ENCODE data around the gene NYAP2. TPM values are rescaled to one million over a fixed set of nuclear protein-coding genes. Genes with fewer than 3 reads are reported as not detected.

The NYAP2 gene
- total RNA-seq, 4 donors from 2014 or later, result 0.09 to 0.61 (median 0.18) TPM; not detected in 1

- 70 to 88% methylated on average over 2 of the region's 2 CpGs for WGBS, 2 donors
- intact Hi-C loops (cut with DNase I), result no loop called here
- H3K36me3 ChIP-seq, result no peaks in the 10 kb centered on the region
Observed at GRCh38 chr2:225422145-225422544, 22.6 kb downstream of the NYAP2 start.

GRCh38 chr2:225425284-225425683 lies 25.8 kb downstream of the NYAP2 start:
- H3K36me3 ChIP-seq, result no peaks in the 10 kb centered on the region
- no peaks in the 10 kb centered on the region for H3K27me3 ChIP-seq
- no peaks in the 10 kb centered on the region for H3K4me1 ChIP-seq
- no peaks in the 10 kb centered on the region for H3K9me3 ChIP-seq
- H3K27ac ChIP-seq, result no peak overlapping the region
- no peak for DNase-seq
- TF ChIP-seq POLR2A (IDR thresholded peaks at IDR 0.05) (no peak), CTCF (IDR thresholded peaks at IDR 0.05) (no peak)
- 85 to 93% methylated on average over 1 of the region's 1 CpG for WGBS, 2 donors
- intact Hi-C loops (cut with DNase I), result no loop called here
- H3K4me3 ChIP-seq, result no peak overlapping the region

More at GRCh38 chr2:225422145-225422544, 22.6 kb downstream of the NYAP2 start:
- H3K9me3 ChIP-seq, result no peaks in the 10 kb centered on the region
- no peaks in the 10 kb centered on the region for H3K4me1 ChIP-seq
- H3K4me3 ChIP-seq, result no peak overlapping the region
- H3K27ac ChIP-seq, result no peak overlapping the region
- no peak for DNase-seq
- no peaks in the 10 kb centered on the region for H3K27me3 ChIP-seq
- TF ChIP-seq CTCF (IDR thresholded peaks at IDR 0.05) (no peak), POLR2A (IDR thresholded peaks at IDR 0.05) (no peak)

- no peaks in the 10 kb centered on the region for H3K4me1 ChIP-seq
- no peak overlapping the region for H3K4me3 ChIP-seq
- intact Hi-C loops (cut with DNase I), result no loop called here
- H3K27me3 ChIP-seq, result no peaks in the 10 kb centered on the region
- no peak for DNase-seq
- no peaks in the 10 kb centered on the region for H3K9me3 ChIP-seq
- H3K27ac ChIP-seq, result no peak overlapping the region
- TF ChIP-seq CTCF (IDR thresholded peaks at IDR 0.05) (no peak), POLR2A (IDR thresholded peaks at IDR 0.05) (no peak)
- H3K36me3 ChIP-seq, result no peaks in the 10 kb centered on the region
- 7 to 13% methylated on average over 1 of the region's 1 CpG for WGBS, 2 donors
Observed at GRCh38 chr2:225428360-225428759, 28.9 kb downstream of the NYAP2 start.

GRCh38 chr2:225429717-225430116 lies 30.2 kb downstream of the NYAP2 start:
- no peak overlapping the region for H3K4me3 ChIP-seq
- intact Hi-C loops (cut with DNase I), result no loop called here
- no peaks in the 10 kb centered on the region for H3K36me3 ChIP-seq
- 45 to 47% methylated on average over 4 of the region's 4 CpGs for WGBS, 2 donors
- H3K4me1 ChIP-seq, result no peaks in the 10 kb centered on the region
- H3K27ac ChIP-seq, result no peak overlapping the region
- TF ChIP-seq POLR2A (IDR thresholded peaks at IDR 0.05), result no peak
- no peak for TF ChIP-seq CTCF (IDR thresholded peaks at IDR 0.05)
- DNase-seq, result no peak
- H3K27me3 ChIP-seq, result no peaks in the 10 kb centered on the region
- no peaks in the 10 kb centered on the region for H3K9me3 ChIP-seq

GRCh38 chr2:225431105-225431863 lies 31.8 kb downstream of the NYAP2 start:
- no peak for TF ChIP-seq CTCF (IDR thresholded peaks at IDR 0.05)
- TF ChIP-seq POLR2A (IDR thresholded peaks at IDR 0.05), result no peak
- Histone ChIP-seq H3K27me3 (no peaks in the 10 kb centered on the region), H3K9me3 (no peaks in the 10 kb centered on the region), H3K4me3 (no peak overlapping the region), H3K36me3 (no peaks in the 10 kb centered on the region), H3K27ac (no peak overlapping the region), H3K4me1 (no peaks in the 10 kb centered on the region)
- intact Hi-C loops (cut with DNase I), result no loop called here
- 63 to 71% methylated on average over 5 of the region's 5 CpGs for WGBS, 2 donors
- DNase-seq, result no peak
